SK-N-SH treated with all-trans-retinoic acid at 6 μM for 48 hours (cell line): ENCODE data around the gene ABCA1.

Source experiments
- PPARA ChIP-seq: fragments of 250-450 bp; sonication (Bioruptor Pico); IDR thresholded peaks from 2 replicates; pipeline ENCODE4 v1.5.0; 2020; ENCODE audit warnings: mild to moderate bottlenecking, borderline replicate concordance
- TOX ChIP-seq: fragments of 250-450 bp; sonication (Bioruptor Pico); IDR thresholded peaks from 2 replicates; pipeline ENCODE4 v1.8.0; 2021; ENCODE audit warnings: mild to moderate bottlenecking, moderate library complexity, borderline replicate concordance
- ZC3H10 ChIP-seq: fragments of 250-450 bp; sonication (Bioruptor Pico); IDR thresholded peaks from 2 replicates; pipeline ENCODE4 v1.5.1; 2021; ENCODE audit warnings: mild to moderate bottlenecking, moderate library complexity

DNA sequence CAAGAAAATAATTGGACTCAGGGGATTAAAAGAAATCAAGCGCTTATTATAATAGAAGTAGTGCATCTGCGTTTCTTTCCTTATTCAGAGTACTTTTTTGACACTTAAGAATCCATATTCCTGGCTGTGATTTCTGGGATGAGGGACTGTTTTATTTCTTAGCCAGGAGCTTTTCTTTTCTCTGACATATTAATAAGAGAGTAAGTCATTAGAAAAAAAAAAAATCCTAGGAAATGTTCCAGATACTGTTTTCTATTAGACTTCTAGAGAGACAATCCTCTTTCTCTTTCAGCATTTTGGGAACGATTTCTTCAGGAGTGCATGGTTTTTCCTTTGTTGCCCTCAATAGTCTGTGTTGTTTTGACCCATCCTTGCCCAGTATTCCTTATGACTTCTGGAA, 8.3 kb upstream of the ABCA1 start:
- TF ChIP-seq ZC3H10, result no peak
- no peak for TF ChIP-seq TOX (CRISPR knock-in tag)
- no peak for TF ChIP-seq PPARA (CRISPR knock-in tag)
